ENCODE results near the gene TBC1D20. TPM values are rescaled to one million over a fixed set of nuclear protein-coding genes. Genes with fewer than 3 reads are reported as not detected.
"Not testable (repeated sequence)": the region's sequence is repeated elsewhere in the genome, so short reads cannot be mapped to it uniquely, and the experiment has no call there.

TBC1D20 gene
- 10 to 100 TPM; 32.9 to 35.5 (median 32.9) TPM for polyA plus RNA-seq (ENCODE audit: insufficient read length in 3 of 3)

- DNase-seq (ENCODE audit: low read depth in 3 of 3, low spot score in 2 of 3) = peak; percentile 58 to 83 (median 73)
Observed at GRCh38 chr20:462199-462991, at the start of gene TBC1D20. TSS of gene TBC1D20 (minus strand) at chr20:462533. CDS start at chr20:462405, 128 bp downstream.

- not testable (repeated sequence) for DNase-seq (ENCODE audit: low read depth in 3 of 3, low spot score in 2 of 3)
Observed at GRCh38 chr20:510328-511057, 48.2 kb upstream of the TBC1D20 start.

GRCh38 chr20:508364-508787 is 46.0 kb upstream of the TBC1D20 start:
- DNase-seq (ENCODE audit: low read depth in 3 of 3, low spot score in 2 of 3) = not testable (repeated sequence)

- DNase-seq (ENCODE audit: low read depth in 3 of 3, low spot score in 2 of 3) = no peak
Observed at GRCh38 chr20:507761-508332, 45.5 kb upstream of the TBC1D20 start.

GRCh38 chr20:507006-507758 is 44.8 kb upstream of the TBC1D20 start:
- no peak for DNase-seq (ENCODE audit: low read depth in 3 of 3, low spot score in 2 of 3)

- DNase-seq (ENCODE audit: low read depth in 3 of 3, low spot score in 2 of 3) = no peak
Observed at GRCh38 chr20:504632-505075, 42.3 kb upstream of the TBC1D20 start.

- DNase-seq (ENCODE audit: low read depth in 3 of 3, low spot score in 2 of 3) = no peak
Observed at GRCh38 chr20:503048-503737, 40.9 kb upstream of the TBC1D20 start.

GRCh38 chr20:497979-498378 is 35.6 kb upstream of the TBC1D20 start:
- no peak for DNase-seq (ENCODE audit: low read depth in 3 of 3, low spot score in 2 of 3)

GRCh38 chr20:496126-496696 is 33.9 kb upstream of the TBC1D20 start:
- DNase-seq (ENCODE audit: low read depth in 3 of 3, low spot score in 2 of 3) = no peak

- no peak for DNase-seq (ENCODE audit: low read depth in 3 of 3, low spot score in 2 of 3)
Observed at GRCh38 chr20:492159-492558, 29.8 kb upstream of the TBC1D20 start.

GRCh38 chr20:487655-488054 is 25.3 kb upstream of the TBC1D20 start:
- no peak for DNase-seq (ENCODE audit: low read depth in 3 of 3, low spot score in 2 of 3)

GRCh38 chr20:483815-484644 is 21.7 kb upstream of the TBC1D20 start:
- no peak for DNase-seq (ENCODE audit: low read depth in 3 of 3, low spot score in 2 of 3)

GRCh38 chr20:481167-481566 is 18.8 kb upstream of the TBC1D20 start:
- DNase-seq (ENCODE audit: low read depth in 3 of 3, low spot score in 2 of 3) = no peak

GRCh38 chr20:480044-480443 is 17.7 kb upstream of the TBC1D20 start:
- DNase-seq (ENCODE audit: low read depth in 3 of 3, low spot score in 2 of 3) = no peak

GRCh38 chr20:479487-479886 is 17.2 kb upstream of the TBC1D20 start:
- DNase-seq (ENCODE audit: low read depth in 3 of 3, low spot score in 2 of 3) = no peak

GRCh38 chr20:478949-479429 is 16.7 kb upstream of the TBC1D20 start:
- peak; percentile 38 to 56 (median 51) for DNase-seq (ENCODE audit: low read depth in 3 of 3, low spot score in 2 of 3)

GRCh38 chr20:478010-478948 is 15.9 kb upstream of the TBC1D20 start:
- DNase-seq (ENCODE audit: low read depth in 3 of 3, low spot score in 2 of 3) = no peak
